Osteoblast (primary cell): ENCODE results near the gene SLC10A3. TPM values are rescaled to one million over a fixed set of nuclear protein-coding genes. Genes with fewer than 3 reads are reported as not detected.

ENCODE experiments used
- DNase-seq: peaks from one replicate; pipeline ENCODE4 v3.0.0; 2011; ENCODE audit warnings: low spot score, mixed read lengths; ENCODE audit not compliant: insufficient read length; ENCODE audit errors: missing footprints
- H2AFZ ChIP-seq: 2 replicates; pipeline ENCODE4 v1.6.0; 2011; ENCODE audit warnings: mild to moderate bottlenecking, low read length
- H3K27ac ChIP-seq: 2 replicates; pipeline ENCODE4 v1.5.1; 2011; ENCODE audit warnings: mild to moderate bottlenecking, low read depth, low read length, moderate library complexity
- H3K27me3 ChIP-seq: 2 replicates; pipeline ENCODE4 v1.6.0; 2012; ENCODE audit warnings: mild to moderate bottlenecking, control low read depth, inconsistent platforms, low read length, moderate library complexity; ENCODE audit not compliant: insufficient read depth
- H3K36me3 ChIP-seq: 2 replicates; pipeline ENCODE4 v1.5.1; 2011; ENCODE audit warnings: mild to moderate bottlenecking, low read length, control low read depth, moderate library complexity; ENCODE audit not compliant: insufficient read depth
- H3K4me1 ChIP-seq: 2 replicates; pipeline ENCODE4 v1.5.1; 2011; ENCODE audit warnings: mild to moderate bottlenecking, low read length, control low read depth, moderate library complexity; ENCODE audit not compliant: insufficient read depth
- H3K4me2 ChIP-seq: 2 replicates; pipeline ENCODE4 v1.6.0; 2011; ENCODE audit warnings: mild to moderate bottlenecking, low read length; ENCODE audit not compliant: insufficient read depth
- H3K4me3 ChIP-seq: fragments of 200-600 bp; sonication (generic); 3 replicates; pipeline ENCODE4 v1.5.1; 2012; ENCODE audit warnings: mild to moderate bottlenecking, low read length, inconsistent platforms; ENCODE audit not compliant: insufficient read depth
- H3K79me2 ChIP-seq: 2 replicates; pipeline ENCODE4 v1.6.0; 2012; ENCODE audit warnings: mild to moderate bottlenecking, low read length, control low read depth, inconsistent platforms; ENCODE audit not compliant: insufficient read depth
- H3K9me3 ChIP-seq: 2 replicates; pipeline ENCODE4 v1.5.1; 2011; ENCODE audit warnings: low read depth, low read length, control low read depth
- H4K20me1 ChIP-seq: 2 replicates; pipeline ENCODE4 v1.6.0; 2012; ENCODE audit warnings: mild to moderate bottlenecking, low read length, control low read depth; ENCODE audit not compliant: insufficient read depth
- CTCF ChIP-seq: IDR thresholded peaks from 2 replicates; pipeline ENCODE4 v1.5.1; 2011; ENCODE audit warnings: mild to moderate bottlenecking, low read depth, low read length, moderate library complexity; ENCODE audit errors: extremely low read depth
- total RNA-seq: library from RNA; depleted of rRNA; stranded (reverse); fragments of >200 nt; gene quantifications from 2 replicates; pipeline ENCODE4 v1.2.3, GENCODE V29; 2012

Gene SLC10A3
- total RNA-seq, 1 donor = 36.2 TPM

- no peaks in the 10 kb centered on the region for H3K27me3 ChIP-seq
- DNase-seq = no peak
- no peaks in the 10 kb centered on the region for H3K4me1 ChIP-seq
Measured at GRCh38 chrX:154466036-154466435, 24.4 kb downstream of the SLC10A3 start.

GRCh38 chrX:154465601-154466000, 24.8 kb downstream of the SLC10A3 start:
- TF ChIP-seq CTCF = no peak
- H4K20me1 ChIP-seq = peaks cover 31% of the 10 kb centered on the region
- no peaks in the 10 kb centered on the region for H3K9me3 ChIP-seq
- no peak overlapping the region for H3K4me3 ChIP-seq
- peaks cover 32% of the 10 kb centered on the region for H3K36me3 ChIP-seq
- H3K4me2 ChIP-seq = no peak overlapping the region
- DNase-seq = no peak
- H3K27me3 ChIP-seq = no peaks in the 10 kb centered on the region
- no peak overlapping the region for H3K27ac ChIP-seq
- H3K4me1 ChIP-seq = no peaks in the 10 kb centered on the region
- peaks cover 33% of the 10 kb centered on the region for H3K79me2 ChIP-seq
- H2AFZ ChIP-seq = no peak overlapping the region

More at GRCh38 chrX:154466036-154466435, 24.4 kb downstream of the SLC10A3 start:
- TF ChIP-seq CTCF = no peak
- Histone ChIP-seq H3K79me2 (peaks cover 29% of the 10 kb centered on the region), H4K20me1 (peaks cover 27% of the 10 kb centered on the region), H3K27ac (no peak overlapping the region), H3K4me3 (no peak overlapping the region), H3K9me3 (no peaks in the 10 kb centered on the region), H2AFZ (no peak overlapping the region), H3K36me3 (peaks cover 30% of the 10 kb centered on the region), H3K4me2 (no peak overlapping the region)

- Histone ChIP-seq H3K36me3 (peaks cover 30% of the 10 kb centered on the region), H4K20me1 (peaks cover 36% of the 10 kb centered on the region), H3K27me3 (no peaks in the 10 kb centered on the region), H3K4me1 (no peaks in the 10 kb centered on the region), H3K27ac (no peak overlapping the region), H3K79me2 (peaks cover 41% of the 10 kb centered on the region), H2AFZ (no peak overlapping the region), H3K9me3 (no peaks in the 10 kb centered on the region), H3K4me2 (no peak overlapping the region), H3K4me3 (no peak overlapping the region)
- DNase-seq = no peak
- TF ChIP-seq CTCF = no peak
Measured at GRCh38 chrX:154464806-154465365, 25.5 kb downstream of the SLC10A3 start.

GRCh38 chrX:154463611-154464220, 26.7 kb downstream of the SLC10A3 start:
- H3K4me3 ChIP-seq = no peak overlapping the region
- no peaks in the 10 kb centered on the region for H3K9me3 ChIP-seq
- no peak overlapping the region for H3K27ac ChIP-seq
- H3K79me2 ChIP-seq = peaks cover 51% of the 10 kb centered on the region
- no peak overlapping the region for H3K4me2 ChIP-seq
- H3K36me3 ChIP-seq = peaks cover 30% of the 10 kb centered on the region
- peaks cover 38% of the 10 kb centered on the region for H4K20me1 ChIP-seq
- DNase-seq = no peak
- peaks cover 4% of the 10 kb centered on the region for H3K4me1 ChIP-seq
- TF ChIP-seq CTCF = no peak
- H2AFZ ChIP-seq = no peak overlapping the region
- no peaks in the 10 kb centered on the region for H3K27me3 ChIP-seq
